Measurements from ENCODE around the gene GABRR1.

GABRR1 gene

GRCh38 chr6:89214197-89214596 is 3.0 kb downstream of the GABRR1 start:
- DNase-seq, result no peak

- DNase-seq, result no peak
Observed at GRCh38 chr6:89212472-89212871, 4.7 kb downstream of the GABRR1 start.

DNA sequence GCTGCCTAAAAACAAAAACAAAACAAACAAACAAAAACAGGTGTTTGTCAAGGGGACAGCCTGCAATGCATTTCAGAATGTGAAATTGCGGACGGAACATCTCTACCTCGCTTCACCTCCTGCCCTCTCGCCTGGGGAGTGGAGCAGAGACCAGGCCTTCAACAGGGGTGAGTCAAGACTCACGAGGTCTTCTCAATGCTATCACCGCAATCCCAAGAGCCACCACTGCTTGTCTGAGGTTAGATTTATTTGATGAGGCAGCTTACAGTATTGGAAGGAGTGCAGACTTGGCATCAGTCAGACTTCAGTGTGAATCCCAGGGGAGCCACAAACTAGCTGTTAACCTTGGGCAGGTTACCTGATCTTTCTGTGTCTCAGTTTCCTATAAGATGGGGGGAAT is 7.7 kb downstream of the GABRR1 start:
- no peak for DNase-seq

- no peak for DNase-seq
Observed at GRCh38 chr6:89208551-89208950, 8.6 kb downstream of the GABRR1 start.

- DNase-seq, result no peak
Observed at GRCh38 chr6:89205819-89206218, 11.3 kb downstream of the GABRR1 start.

GRCh38 chr6:89204096-89204495 is 13.1 kb downstream of the GABRR1 start:
- no peak for DNase-seq

DNA sequence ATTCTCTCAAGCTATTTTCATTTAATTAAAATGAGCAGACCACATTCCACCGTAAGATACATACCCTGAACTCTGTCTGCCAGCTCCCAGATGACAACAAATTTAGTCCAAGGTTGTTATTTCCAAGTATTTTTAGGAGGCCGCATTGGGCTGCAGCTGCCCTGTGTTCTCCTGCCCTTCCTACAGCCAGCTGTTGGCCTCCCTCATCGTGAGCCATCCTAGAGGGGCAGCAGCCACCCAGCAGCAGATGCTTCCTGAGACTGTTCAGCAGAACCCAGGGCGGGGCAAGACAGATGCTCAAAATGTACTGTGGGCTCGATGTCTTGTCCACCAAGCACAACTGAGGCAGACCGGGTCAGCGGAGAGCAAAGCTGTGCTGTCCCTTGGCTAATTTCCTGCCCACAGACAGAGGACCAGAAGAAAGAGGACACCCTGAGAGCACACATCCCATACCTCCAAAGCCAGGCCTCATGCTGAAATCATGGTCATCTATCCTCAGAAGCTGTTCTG is 16.4 kb downstream of the GABRR1 start:
- no peak for DNase-seq

DNA sequence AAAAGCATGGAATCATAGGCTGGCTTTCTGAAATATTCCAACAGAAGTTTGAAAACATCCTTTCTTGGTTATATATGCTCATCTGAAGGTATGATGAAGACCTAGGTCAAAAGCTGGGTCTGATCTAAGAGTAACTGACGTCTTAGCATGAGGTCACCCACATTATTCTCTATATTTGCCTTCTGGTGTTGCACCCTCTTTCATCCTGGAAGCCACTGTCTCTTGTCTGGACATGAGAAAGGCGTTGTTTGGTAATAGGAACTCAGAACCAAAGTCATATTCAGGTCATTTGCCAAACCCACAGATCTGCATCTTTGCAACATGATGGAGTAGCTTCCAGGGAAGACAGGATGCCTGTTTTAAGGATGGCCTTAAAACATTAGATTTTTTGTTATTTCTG is 17.6 kb downstream of the GABRR1 start:
- no peak for DNase-seq

- no peak for DNase-seq
Observed at GRCh38 chr6:89198235-89198634, 18.9 kb downstream of the GABRR1 start.

- no peak for DNase-seq
Observed at GRCh38 chr6:89197141-89197540, 20.0 kb downstream of the GABRR1 start.

DNA sequence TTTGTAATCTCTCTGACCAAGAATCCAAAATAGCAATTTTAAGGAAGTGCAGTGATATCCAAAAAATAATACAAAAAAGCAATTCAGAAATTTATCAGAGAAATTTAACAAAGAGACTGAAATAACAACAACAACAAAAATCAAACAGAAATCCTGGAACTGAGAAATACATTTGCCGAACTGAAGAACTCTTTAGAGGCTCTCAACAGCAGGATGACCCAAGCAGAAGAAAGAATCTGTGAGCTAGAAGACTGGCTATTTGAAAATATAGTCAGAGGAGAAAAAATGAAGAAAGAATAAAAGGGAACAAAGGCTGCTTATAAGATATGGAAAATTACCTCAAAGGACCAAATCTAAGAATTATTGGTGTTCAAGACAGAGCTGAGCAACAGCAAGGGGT is 22.6 kb downstream of the GABRR1 start:
- no peak for DNase-seq

DNA sequence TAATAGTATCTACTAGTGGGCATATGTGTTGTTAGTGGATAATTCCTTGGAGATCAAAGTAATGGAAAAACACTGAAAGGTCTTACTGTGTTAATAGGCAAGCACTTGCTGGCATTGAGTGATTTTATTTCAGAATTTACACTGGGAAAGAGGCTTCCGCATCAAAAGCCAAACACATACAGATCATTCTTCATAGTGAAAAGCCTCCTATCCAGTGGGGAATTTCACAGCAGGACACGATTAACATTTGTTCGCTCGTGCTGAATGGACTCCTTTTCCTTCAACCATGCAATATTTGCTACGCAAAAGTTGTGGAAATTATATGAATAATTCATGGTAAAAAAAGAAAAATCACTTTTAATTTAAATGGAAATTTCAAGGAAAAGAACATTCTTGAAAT is 26.4 kb downstream of the GABRR1 start:
- no peak for DNase-seq

GRCh38 chr6:89187504-89187903 is 29.7 kb downstream of the GABRR1 start:
- no peak for DNase-seq

DNA sequence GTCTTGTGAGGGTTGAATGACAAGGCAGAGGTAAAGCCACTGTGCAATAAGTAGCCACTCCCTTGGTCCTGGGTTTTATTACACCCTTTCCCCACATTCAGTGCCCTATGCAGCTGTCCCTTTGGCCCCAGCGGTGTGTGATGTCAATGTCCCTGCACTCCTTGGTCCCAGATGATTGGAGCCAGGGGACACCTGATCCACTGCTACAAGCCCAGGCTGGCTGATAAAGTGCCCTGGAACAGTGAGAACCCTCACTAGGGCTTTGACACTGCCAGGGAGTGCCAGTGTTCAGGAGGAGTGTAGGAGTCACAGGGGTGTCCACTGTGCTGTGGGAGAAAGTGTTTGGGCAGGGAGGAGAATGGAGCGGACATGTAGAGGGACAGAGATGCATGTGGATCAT is 30.4 kb downstream of the GABRR1 start:
- DNase-seq, result no peak

DNA sequence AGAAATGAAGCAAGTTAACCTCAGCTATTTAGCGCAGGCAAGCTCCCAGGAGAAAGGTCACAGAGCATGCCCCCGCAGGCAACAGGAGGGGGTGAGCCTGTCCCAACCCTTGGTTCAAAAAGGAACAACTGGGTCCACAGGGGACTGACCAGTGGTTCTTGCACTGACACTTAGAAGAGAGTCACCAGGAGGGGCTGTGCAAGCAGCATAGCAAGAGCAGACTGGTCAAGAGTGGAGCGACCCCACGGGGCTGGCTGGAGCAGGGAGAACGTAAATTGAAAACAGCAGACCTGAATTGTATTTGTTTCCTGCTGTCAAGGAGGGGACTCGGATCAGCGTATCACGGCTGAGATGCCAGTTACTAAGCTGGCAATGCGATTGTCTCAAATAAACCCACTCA is 32.8 kb downstream of the GABRR1 start:
- DNase-seq, result no peak

GRCh38 chr6:89183294-89183693 is 33.9 kb downstream of the GABRR1 start:
- no peak for DNase-seq

DNA sequence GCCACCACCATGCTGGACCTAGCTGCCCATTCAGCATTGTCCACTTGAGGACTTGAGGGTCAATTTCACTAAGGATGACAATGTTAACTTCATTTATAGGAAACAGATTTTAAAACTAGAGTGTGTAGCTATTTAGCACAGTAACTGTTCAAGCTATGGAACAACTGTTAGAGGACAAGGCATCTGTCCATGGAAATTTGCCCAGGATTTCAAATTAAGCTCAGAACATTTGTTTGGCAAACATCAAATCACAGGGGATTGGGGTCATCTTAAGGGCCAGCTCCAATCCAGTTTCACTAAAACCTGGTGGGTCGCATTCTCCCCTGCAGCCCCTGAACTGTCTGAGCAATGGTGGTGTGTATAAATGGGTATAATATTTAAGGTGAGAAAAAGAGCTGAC is 36.2 kb downstream of the GABRR1 start:
- DNase-seq, result no peak

- DNase-seq, result no peak
Observed at GRCh38 chr6:89180112-89180511, 37.0 kb downstream of the GABRR1 start.

- no peak for DNase-seq
Observed at GRCh38 chr6:89173634-89174033, 43.5 kb downstream of the GABRR1 start.

- no peak for DNase-seq
Observed at GRCh38 chr6:89172131-89172530, 45.0 kb downstream of the GABRR1 start.

GRCh38 chr6:89162047-89162371 is 55.1 kb downstream of the GABRR1 start:
- DNase-seq, result no peak

- DNase-seq, result no peak
Observed at GRCh38 chr6:89161326-89162046, 55.7 kb downstream of the GABRR1 start.

- no peak for DNase-seq
Observed at GRCh38 chr6:89160331-89161092, 56.6 kb downstream of the GABRR1 start.

DNA sequence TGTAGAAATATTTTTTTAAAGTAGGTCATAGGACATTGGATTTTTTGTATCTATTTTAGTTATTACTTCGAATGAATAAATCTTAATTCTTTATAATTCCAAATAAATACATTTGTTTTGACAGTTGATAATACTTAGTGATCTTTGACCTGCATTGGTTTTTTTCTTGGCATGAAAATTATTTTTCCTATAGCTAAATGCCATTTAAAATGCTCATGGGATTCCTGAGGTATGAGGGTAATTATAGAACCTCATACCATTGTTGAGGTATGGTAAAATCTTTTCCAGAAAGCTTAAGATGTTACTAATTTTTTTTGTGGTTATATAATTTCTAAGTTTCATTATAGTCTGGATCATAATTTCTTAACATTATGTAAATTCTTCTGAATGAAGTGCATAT is 63.0 kb downstream of the GABRR1 start:
- no peak for DNase-seq

Measured in NCI-H1048 (cell line).